ENCODE data around the gene FARSA.
"Not testable (repeated sequence)": the region's sequence is repeated elsewhere in the genome, so short reads cannot be mapped to it uniquely, and the experiment has no call there.

The FARSA gene

DNA sequence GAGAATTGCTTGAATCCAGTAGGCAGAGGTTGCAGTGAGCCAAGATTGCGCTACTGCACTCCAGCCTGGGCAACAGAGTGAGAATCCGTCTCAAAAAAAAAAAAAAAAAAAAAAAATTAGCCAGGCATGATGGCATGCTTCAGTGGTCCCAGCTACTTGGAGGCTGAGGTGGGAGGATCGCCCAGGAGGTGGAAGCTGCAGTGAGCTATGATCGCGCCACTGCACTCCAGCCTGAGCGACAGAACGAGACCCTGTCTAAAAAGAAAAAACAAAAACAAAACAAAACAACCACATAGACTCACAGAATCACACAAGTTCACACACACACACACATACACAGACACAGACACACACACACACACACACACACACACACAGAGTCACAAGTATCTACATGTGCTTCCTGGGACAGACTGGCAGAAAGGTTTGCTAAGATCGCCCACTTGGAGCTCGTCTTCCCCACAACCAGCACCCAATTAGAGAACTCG lies 43.2 kb downstream of the FARSA start:
- not testable (repeated sequence) for DNase-seq (ENCODE audit: low read depth)

DNA sequence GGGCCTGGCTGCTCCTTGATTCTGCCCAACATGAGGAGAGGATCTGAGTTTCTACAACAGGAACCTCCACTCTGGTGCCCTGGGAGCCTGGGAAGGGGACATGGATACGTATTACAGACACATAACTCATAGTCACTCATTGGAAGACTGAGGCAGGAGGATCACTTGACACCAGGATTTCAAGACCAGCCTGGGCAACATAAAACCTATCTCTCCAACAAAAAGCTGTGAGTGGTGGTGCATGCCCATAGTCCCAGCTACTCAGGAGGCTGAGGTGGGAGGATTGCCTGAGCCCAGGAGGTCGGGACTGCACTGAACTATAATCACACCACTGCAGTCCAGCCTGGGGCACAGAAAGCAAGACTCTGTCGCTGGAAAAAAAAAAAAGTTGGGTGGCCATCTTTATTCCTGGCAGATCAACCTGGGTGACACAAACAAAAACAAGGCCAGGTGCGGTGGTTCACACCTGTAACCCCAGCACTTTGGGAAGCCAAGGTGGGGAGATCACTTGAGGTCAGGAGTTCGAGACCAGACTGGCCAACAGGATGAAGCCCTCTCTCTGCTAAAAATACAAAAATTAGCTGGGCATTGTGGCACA lies 45.4 kb downstream of the FARSA start:
- no peak for DNase-seq (ENCODE audit: low read depth)

DNA sequence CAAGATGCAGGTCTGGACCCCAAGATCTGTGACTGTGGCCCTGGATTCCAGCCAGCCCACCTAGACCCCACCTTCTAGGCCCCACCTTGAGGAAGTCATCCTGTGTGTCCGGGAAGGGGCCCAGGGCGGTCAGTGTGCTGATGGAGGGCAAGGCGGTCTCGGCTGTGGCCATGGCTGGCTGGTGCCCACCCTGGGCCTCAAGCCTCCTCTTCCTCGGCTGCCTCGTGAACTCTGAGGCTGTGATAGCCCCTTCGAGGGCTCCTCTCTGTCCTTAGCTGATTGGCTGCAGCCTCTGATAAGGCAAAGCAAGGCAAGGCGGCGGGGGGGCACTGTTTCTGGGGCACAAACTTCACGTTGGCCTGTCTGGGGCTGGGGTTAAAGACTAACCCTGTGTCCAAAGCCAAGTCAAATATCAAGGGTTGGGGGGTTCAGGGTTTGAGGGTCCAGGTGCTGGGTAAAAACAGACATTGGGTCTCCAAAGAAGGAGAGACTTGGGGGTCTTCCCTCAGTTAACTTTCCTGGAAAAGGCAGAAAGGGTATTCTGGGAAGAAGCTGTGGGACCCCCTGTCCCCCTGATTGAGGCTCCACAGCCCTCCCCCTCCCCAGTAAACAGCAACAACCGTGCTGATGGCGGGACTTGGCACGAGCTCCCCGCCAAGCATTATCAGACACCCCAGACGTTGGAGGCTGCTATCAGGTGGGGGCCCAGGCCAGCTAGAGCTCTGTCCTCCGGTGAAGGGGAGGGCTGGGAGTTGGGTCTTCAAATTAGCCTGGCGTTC lies 46.4 kb downstream of the FARSA start, which contains the start of gene KLF1:
Gene KLF1, minus strand, starts transcription at position 233 of the 779 bp plus-strand sequence. Its CDS starts 61 bp downstream, at position 172.
- DNase-seq (ENCODE audit: low read depth), result no peak

- no peak for DNase-seq (ENCODE audit: low read depth)
These were observed 46.9 kb downstream of the FARSA start for GRCh38 chr19:12886651-12886968.

- no peak for DNase-seq (ENCODE audit: low read depth)
These were observed 47.5 kb downstream of the FARSA start for GRCh38 chr19:12885749-12886650.

GRCh38 chr19:12884926-12885748 lies 48.4 kb downstream of the FARSA start:
- peak; percentile 74 for DNase-seq (ENCODE audit: low read depth)

DNA sequence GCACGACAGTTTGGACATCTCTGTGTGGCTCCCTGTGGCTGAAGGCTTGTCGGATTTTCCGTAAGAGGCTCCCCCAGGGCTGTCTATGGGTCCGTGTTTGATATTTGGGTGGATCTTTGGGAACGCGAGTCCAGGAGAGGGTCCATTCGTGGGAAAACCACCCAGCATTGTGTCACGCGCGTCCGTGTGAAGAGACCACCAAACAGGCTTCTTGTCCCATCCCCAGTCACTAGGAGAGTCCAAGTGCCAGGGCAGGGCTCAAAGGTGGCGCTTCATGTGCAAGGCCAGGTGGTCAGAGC lies 48.9 kb downstream of the FARSA start:
- DNase-seq (ENCODE audit: low read depth), result no peak

- no peak for DNase-seq (ENCODE audit: low read depth)
These were observed 49.3 kb downstream of the FARSA start for GRCh38 chr19:12884202-12884601.

GRCh38 chr19:12882589-12882988 lies 50.9 kb downstream of the FARSA start:
- DNase-seq (ENCODE audit: low read depth), result no peak

GRCh38 chr19:12881172-12881808 lies 52.2 kb downstream of the FARSA start, which contains the start of gene DNASE2:
Gene DNASE2, minus strand, starts transcription at chr19:12881449. Its CDS starts 74 bp downstream, at chr19:12881375.
- peak; percentile 72 for DNase-seq (ENCODE audit: low read depth)

DNA sequence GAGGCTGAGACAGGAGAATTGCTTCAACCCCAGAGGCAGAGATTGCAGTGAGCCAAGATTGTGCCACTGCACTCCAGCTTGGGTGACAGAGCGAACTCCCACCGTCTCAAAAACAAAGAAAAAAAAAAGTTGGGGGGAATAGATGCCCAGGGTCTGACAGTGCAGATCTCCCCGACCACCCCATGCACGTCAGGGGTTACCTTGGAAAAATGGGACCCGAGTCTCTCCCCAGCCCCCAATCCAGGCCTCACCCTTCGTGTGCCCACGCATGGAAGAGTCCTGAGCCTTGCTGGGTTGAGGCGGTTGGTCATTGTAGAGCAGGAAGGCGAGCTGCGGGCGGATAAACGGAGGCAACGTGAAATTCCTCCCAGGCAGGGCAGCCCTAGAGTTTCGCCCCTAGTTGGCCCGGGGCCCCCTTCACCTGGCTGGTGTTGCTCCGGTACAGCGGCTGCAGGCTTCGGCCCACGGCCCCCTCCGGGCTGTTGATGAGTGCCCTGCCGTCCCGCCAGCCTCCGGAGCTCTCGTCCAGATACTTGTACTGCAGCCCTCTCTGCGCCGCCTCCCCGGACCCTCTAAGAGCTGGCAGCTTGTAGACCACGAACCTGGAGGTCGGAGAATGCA lies 52.9 kb downstream of the FARSA start:
- DNase-seq (ENCODE audit: low read depth), result no peak

DNA sequence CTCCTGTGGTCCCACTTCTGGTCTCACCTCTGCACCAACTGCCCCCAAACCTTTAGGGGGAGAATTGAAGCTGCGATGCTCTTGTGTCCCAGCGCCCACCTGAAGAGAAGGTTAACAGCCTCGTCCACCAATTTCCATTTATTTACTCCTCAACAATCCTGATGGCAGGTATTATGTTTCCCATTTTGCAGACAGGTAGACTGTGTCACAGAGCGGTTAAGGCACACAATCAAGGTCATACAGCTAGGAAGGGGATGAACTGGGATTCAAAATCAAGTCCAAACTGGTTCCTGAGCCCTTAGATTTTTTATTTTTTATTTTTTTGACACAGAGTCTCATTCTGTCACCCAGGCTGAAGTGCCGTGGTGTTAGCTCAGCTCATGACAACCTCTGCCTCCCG lies 58.4 kb downstream of the FARSA start:
- no peak for DNase-seq (ENCODE audit: low read depth)

DNA sequence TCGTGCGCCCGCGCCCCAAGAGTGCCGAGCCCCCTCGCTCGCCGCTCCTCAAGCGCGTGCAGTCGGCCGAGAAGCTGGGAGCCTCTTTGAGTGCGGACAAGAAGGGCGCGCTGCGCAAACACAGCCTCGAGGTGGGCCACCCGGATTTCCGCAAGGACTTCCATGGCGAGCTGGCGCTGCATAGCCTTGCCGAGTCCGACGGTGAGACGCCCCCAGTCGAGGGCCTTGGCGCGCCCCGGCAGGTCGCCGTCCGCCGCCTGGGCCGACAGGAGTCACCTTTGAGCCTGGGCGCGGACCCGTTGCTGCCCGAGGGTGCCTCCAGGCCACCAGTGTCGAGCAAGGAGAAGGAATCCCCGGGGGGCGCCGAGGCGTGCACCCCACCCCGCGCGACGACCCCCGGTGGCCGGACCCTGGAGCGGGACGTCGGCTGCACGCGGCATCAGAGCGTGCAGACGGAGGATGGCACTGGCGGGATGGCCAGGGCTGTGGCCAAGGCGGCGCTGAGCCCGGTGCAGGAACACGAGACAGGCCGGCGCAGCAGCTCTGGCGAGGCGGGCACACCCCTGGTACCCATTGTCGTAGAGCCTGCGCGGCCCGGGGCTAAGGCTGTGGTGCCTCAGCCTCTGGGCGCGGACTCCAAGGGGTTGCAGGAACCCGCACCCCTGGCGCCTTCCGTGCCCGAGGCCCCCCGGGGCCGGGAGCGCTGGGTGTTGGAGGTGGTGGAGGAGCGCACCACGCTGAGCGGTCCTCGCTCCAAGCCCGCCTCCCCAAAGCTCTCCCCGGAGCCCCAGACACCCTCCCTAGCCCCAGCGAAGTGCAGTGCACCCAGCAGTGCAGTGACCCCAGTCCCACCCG lies 59.4 kb downstream of the FARSA start:
- no peak for DNase-seq (ENCODE audit: low read depth)

- peak; percentile 39 for DNase-seq (ENCODE audit: low read depth)
These were observed 60.3 kb downstream of the FARSA start for GRCh38 chr19:12872941-12873890.

Data from activated gamma-delta T cell treated with anti-CD3 and anti-CD28 coated beads, Interleukin-2, amount 50 U/mL, for 16 hours (primary cell).